Breast epithelium (tissue), 4 donors: Measurements from ENCODE around the gene SLC7A9. TPM values are rescaled to one million over a fixed set of nuclear protein-coding genes. Genes with fewer than 3 reads are reported as not detected.
A peak's percentile ranks its signal among the peaks of the same experiment; 100 is the strongest.

Experiments
- DNase-seq, 2 donors: peaks; one replicate each; pipeline ENCODE4 v3.0.0-alpha.2; 2019; ENCODE audit warnings: low spot score in 2 of 2
- H3K27ac ChIP-seq, 2 donors: fragments of 200-600 bp; sonication (generic) in 1 of 2; one replicate each; pipeline ENCODE4 v1.5.1; 2016 to 2019; ENCODE audit warnings: mild to moderate bottlenecking in 1 of 2
- H3K27me3 ChIP-seq, 2 donors: fragments of 200-600 bp; sonication (generic) in 1 of 2; one replicate each; pipeline versions ENCODE4 v1.5.1 to v1.6.0; 2017 to 2019; ENCODE audit warnings: control low read depth in 1 of 2, mild to moderate bottlenecking in 1 of 2
- H3K36me3 ChIP-seq: fragments of 200-600 bp; one replicate; pipeline ENCODE4 v1.5.1; 2019
- H3K4me1 ChIP-seq, 2 donors: fragments of 200-600 bp; sonication (generic); one replicate each; pipeline ENCODE4 v1.5.1; 2016 to 2019; ENCODE audit warnings: control low read depth in 1 of 2
- H3K4me3 ChIP-seq, 3 donors: fragments of 200-600 bp; sonication (generic); 1 replicate in 2 of 3; 2 replicates in 1 of 3; pipeline ENCODE4 v1.5.1; 2016 to 2019; ENCODE audit warnings: mild to moderate bottlenecking in 3 of 3, moderate library complexity in 2 of 3
- H3K9me3 ChIP-seq, 2 donors: fragments of 200-600 bp; sonication (generic) in 1 of 2; one replicate each; pipeline ENCODE4 v1.5.1; 2016 to 2019; ENCODE audit warnings: control low read depth in 1 of 2
- CTCF ChIP-seq, 3 donors: fragments of 450-650 bp; IDR thresholded peaks; one replicate each; pipeline ENCODE4 v1.5.1; 2016 to 2017; ENCODE audit warnings: antibody characterized with exemption in 3 of 3, mild to moderate bottlenecking in 3 of 3, moderate library complexity in 3 of 3
- POLR2A ChIP-seq: fragments of 450-650 bp; IDR thresholded peaks from one replicate; pipeline ENCODE4 v1.6.1; 2016; ENCODE audit warnings: antibody characterized with exemption, mild to moderate bottlenecking, moderate library complexity
- POLR2AphosphoS5 ChIP-seq, 3 donors: sonication (generic); formaldehyde crosslinking; IDR thresholded peaks; one replicate each; pipeline ENCODE4 v1.6.1; 2017; ENCODE audit warnings: antibody characterized with exemption in 3 of 3
- intact Hi-C: fragments of 100-400 bp; cut with DNase I; formaldehyde crosslinking; loops from one replicate; pipeline ENCODE4 v1.15.1; 2023; ENCODE audit warnings: low total_unique reads
- total RNA-seq, 3 donors: library from RNA; depleted of rRNA; stranded (reverse); fragments of >200 nt; gene quantifications; one replicate each; pipeline ENCODE4 v1.1.0, GENCODE V29; 2016

Gene SLC7A9
- total RNA-seq, 3 donors from 2014 or later, result 0.29 to 0.48 (median 0.33) TPM

GRCh38 chr19:32911467-32911866 lies 41.9 kb upstream of the SLC7A9 start:
- intact Hi-C loops, result no loop called here
- no peaks in the 10 kb centered on the region for H3K27me3 ChIP-seq
- no peak overlapping the region for H3K4me3 ChIP-seq
- peaks cover 0 to 5% of the 10 kb centered on the region in 2 donors for H3K9me3 ChIP-seq
- no peak overlapping the region for H3K27ac ChIP-seq
- TF ChIP-seq POLR2A, result no peak
- no peak for TF ChIP-seq CTCF (IDR thresholded peaks at IDR 0.05)
- TF ChIP-seq POLR2AphosphoS5 (IDR thresholded peaks at IDR 0.05), result no peak
- H3K4me1 ChIP-seq, result no peaks in the 10 kb centered on the region
- no peak for DNase-seq
- no peaks in the 10 kb centered on the region for H3K36me3 ChIP-seq

GRCh38 chr19:32910874-32911273 lies 41.3 kb upstream of the SLC7A9 start:
- no peak for DNase-seq
- H3K4me3 ChIP-seq, result no peak overlapping the region
- H3K36me3 ChIP-seq, result no peaks in the 10 kb centered on the region
- peaks cover 2 to 6% of the 10 kb centered on the region in 2 donors for H3K9me3 ChIP-seq
- intact Hi-C loops, result no loop called here
- H3K27me3 ChIP-seq, result no peaks in the 10 kb centered on the region
- no peaks in the 10 kb centered on the region for H3K4me1 ChIP-seq
- H3K27ac ChIP-seq, result no peak overlapping the region
- TF ChIP-seq POLR2AphosphoS5 (IDR thresholded peaks at IDR 0.05) (no peak), POLR2A (no peak), CTCF (IDR thresholded peaks at IDR 0.05) (no peak)

DNA sequence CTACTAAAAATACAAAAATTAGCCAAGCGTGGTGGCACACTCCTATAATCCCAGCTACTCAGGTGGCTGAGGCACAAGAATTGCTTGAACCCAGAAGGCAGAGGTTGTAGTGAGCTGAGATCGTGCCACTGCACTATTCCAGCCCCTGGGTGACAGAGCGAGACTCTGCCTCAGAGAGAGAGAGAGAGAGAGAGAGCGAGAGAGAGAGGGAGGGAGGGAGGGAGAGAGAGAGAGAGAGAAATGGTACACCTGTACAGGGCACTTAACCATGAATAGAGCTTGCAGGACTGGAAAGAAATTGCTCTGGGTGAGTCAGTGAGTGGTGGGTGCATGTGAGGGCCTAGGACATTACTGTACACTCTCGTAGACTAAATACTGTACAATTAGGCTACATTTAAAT lies 40.5 kb upstream of the SLC7A9 start:
- TF ChIP-seq POLR2AphosphoS5 (IDR thresholded peaks at IDR 0.05), result no peak
- TF ChIP-seq POLR2A, result no peak
- no peak for TF ChIP-seq CTCF (IDR thresholded peaks at IDR 0.05)
- intact Hi-C loops, result no loop called here
- Histone ChIP-seq H3K27ac (no peak overlapping the region), H3K36me3 (no peaks in the 10 kb centered on the region), H3K4me1 (no peaks in the 10 kb centered on the region), H3K9me3 (peaks cover 10 to 11% of the 10 kb centered on the region in 2 donors), H3K4me3 (no peak overlapping the region), H3K27me3 (no peaks in the 10 kb centered on the region)
- DNase-seq, result no peak

DNA sequence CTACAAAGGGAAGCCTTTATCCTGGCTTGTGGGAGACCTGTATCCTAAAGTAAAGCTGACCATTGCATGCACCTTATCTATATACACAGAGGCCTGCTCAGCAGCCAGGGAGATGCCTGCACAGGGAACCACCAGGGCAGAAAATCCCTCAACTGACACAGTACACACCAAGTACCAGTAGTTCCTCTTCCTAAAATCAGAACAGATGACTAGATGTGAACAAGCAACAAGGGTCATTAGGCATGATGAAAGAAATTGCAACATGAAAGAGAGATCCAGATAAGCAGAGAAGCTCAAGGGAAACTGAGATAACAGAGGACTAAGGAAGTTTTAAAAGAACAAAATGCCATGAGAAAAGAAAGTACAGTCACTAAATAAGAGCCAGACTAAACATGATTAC lies 39.7 kb upstream of the SLC7A9 start:
- intact Hi-C loops, result no loop called here
- no peaks in the 10 kb centered on the region for H3K27me3 ChIP-seq
- TF ChIP-seq POLR2AphosphoS5 (IDR thresholded peaks at IDR 0.05) (no peak), CTCF (IDR thresholded peaks at IDR 0.05) (no peak), POLR2A (no peak)
- H3K4me3 ChIP-seq, result no peak overlapping the region
- H3K9me3 ChIP-seq, result peaks cover 11 to 12% of the 10 kb centered on the region in 2 donors
- no peaks in the 10 kb centered on the region for H3K4me1 ChIP-seq
- no peaks in the 10 kb centered on the region for H3K36me3 ChIP-seq
- DNase-seq, result no peak
- peak overlapping the region in 1 of 2 donors; percentile 2 for H3K27ac ChIP-seq

DNA sequence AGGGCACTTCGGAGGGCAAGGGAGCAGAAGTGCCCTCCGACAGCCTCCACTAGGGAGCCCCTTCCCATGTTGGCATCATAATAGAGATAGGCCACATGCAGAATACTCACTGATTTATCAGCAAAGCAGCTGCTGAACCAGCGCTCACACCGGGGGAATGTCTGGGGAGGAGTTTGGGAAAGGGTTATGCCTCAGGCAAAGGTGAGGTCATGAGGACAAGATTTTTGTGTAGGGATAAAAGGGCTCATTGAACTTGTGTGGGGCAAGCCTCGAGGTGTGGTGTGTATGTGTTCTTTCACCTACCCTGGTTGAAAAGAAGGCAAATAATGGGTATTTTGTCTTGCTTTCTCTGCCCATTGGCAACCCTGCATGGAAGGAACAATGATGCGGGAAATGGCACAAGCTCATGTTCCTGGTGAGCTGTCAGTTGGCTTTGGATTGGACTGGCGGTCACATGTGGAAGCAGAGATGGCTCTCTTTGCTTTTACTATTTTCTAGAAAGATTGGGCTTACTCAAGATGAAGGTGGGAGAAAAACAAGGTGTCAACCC lies 39.1 kb upstream of the SLC7A9 start:
- Histone ChIP-seq H3K27me3 (no peaks in the 10 kb centered on the region), H3K9me3 (peaks cover 11 to 12% of the 10 kb centered on the region in 2 donors), H3K27ac (peak overlapping the region in 1 of 2 donors; percentile 2), H3K4me1 (no peaks in the 10 kb centered on the region), H3K36me3 (no peaks in the 10 kb centered on the region), H3K4me3 (no peak overlapping the region)
- peak in 1 of 2 donors; percentile 31 for DNase-seq
- intact Hi-C loops, result no loop called here
- TF ChIP-seq CTCF (IDR thresholded peaks at IDR 0.05) (no peak), POLR2A (no peak), POLR2AphosphoS5 (IDR thresholded peaks at IDR 0.05) (no peak)
